Body of pancreas (tissue), 4 donors: ENCODE results near the gene SLC2A2. TPM values are rescaled to one million over a fixed set of nuclear protein-coding genes. Genes with fewer than 3 reads are reported as not detected.

Source experiments
- ATAC-seq: fragments of 150-250 bp; one replicate; pipeline ENCODE4 v1.9.1; 2016
- DNase-seq, 4 donors: peaks; one replicate each; pipeline ENCODE4 v3.0.0-alpha.2; 2019
- H3K27ac ChIP-seq, 4 donors: fragments of 200-600 bp; sonication (generic); 1 replicate in 3 of 4; 2 replicates in 1 of 4; pipeline versions ENCODE4 v1.5.1 to v1.6.1; 2016 to 2019; ENCODE audit warnings: mild to moderate bottlenecking in 1 of 4, mixed read lengths in 1 of 4, moderate library complexity in 1 of 4
- H3K27me3 ChIP-seq, 2 donors: fragments of 200-600 bp; sonication (generic); one replicate each; pipeline ENCODE4 v1.6.0; 2016; ENCODE audit warnings: mild to moderate bottlenecking in 1 of 2
- H3K36me3 ChIP-seq, 2 donors: fragments of 200-600 bp; sonication (generic); replicated peaks in 1 of 2; 2 replicates each; pipeline ENCODE4 v1.5.1; 2016; ENCODE audit warnings: low read depth in 2 of 2; ENCODE audit not compliant: insufficient read depth in 1 of 2
- H3K4me1 ChIP-seq: fragments of 200-600 bp; sonication (generic); one replicate; pipeline ENCODE4 v1.6.0; 2016
- H3K4me3 ChIP-seq, 2 donors: fragments of 200-600 bp; sonication (generic); 1 replicate in 1 of 2; 2 replicates in 1 of 2; pipeline ENCODE4 v1.5.1; 2016 to 2019
- H3K9me3 ChIP-seq, 3 donors: fragments of 200-600 bp; sonication (generic); 1 replicate in 2 of 3; 2 replicates in 1 of 3; pipeline ENCODE4 v1.5.1; 2016
- POLR2A ChIP-seq, 3 donors: fragments of 450-650 bp; IDR thresholded peaks; one replicate each; pipeline ENCODE4 v1.6.1; 2016; ENCODE audit warnings: antibody characterized with exemption in 3 of 3, mild to moderate bottlenecking in 2 of 3
- WGBS, 2 donors: methylation state at CpG; one replicate each; pipeline ENCODE4 v1.1.5; 2017; 5-methylcytosine and 5-hydroxymethylcytosine counted together
- intact Hi-C: fragments of 100-400 bp; cut with DNase I; formaldehyde crosslinking; loops from one replicate; pipeline ENCODE4 v1.15.1; 2023
- total RNA-seq, 2 donors: library from RNA; depleted of rRNA; stranded (reverse); fragments of >200 nt; gene quantifications; one replicate each; pipeline ENCODE4 v1.1.0, GENCODE V29; 2016
- TF ChIP-seq, protein P1 (sequence below), 7 experiments: fragments of 450-650 bp in 4 of 7; fragments of 200-600 bp in 3 of 7; sonication (generic) in 3 of 7; IDR thresholded peaks; one replicate each; pipeline ENCODE4 v1.5.1; 2016 to 2019; ENCODE audit warnings: antibody characterized with exemption in 7 of 7

SLC2A2 gene
- total RNA-seq, 2 donors from 2014 or later = 2.9 to 8.2 TPM

DNA sequence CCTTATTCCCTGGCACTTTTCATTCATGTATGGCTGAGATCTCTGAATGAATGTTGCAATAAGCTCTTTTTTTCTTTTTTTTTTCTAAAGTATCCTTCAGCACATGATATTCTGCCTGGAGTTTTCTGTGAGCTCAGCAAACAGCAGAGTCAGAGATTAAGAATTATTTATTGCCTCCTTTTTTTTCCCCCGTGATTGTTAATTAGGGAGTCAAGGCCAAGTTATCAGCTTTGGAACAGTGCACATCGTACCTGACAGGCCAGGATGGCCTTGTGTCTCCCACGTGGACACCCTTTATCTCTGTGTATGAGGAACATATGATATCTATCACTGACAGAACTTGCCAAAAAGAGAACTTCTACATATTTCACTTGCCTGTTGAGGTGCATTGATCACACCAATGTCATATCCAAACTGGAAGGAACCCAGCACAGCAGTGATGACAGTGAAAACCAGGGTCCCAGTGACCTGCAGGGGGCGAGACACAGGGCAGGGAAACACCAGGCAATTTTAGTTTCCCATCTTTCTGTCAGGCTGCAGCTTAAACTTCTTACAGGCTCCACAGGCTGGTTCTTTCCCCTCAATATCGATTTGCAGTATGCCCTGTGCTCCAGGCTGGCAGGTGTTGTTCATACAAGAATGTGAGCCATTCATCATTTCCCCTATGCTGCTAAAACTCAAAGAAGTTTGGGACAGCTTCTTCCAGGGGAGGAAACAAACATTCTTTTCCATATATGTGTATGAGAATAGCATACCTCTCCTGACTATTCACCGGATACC lies 8.2 kb downstream of the SLC2A2 start:
- TF ChIP-seq POLR2A (IDR thresholded peaks at IDR 0.05) = no peak
- TF ChIP-seq, protein P1, sequence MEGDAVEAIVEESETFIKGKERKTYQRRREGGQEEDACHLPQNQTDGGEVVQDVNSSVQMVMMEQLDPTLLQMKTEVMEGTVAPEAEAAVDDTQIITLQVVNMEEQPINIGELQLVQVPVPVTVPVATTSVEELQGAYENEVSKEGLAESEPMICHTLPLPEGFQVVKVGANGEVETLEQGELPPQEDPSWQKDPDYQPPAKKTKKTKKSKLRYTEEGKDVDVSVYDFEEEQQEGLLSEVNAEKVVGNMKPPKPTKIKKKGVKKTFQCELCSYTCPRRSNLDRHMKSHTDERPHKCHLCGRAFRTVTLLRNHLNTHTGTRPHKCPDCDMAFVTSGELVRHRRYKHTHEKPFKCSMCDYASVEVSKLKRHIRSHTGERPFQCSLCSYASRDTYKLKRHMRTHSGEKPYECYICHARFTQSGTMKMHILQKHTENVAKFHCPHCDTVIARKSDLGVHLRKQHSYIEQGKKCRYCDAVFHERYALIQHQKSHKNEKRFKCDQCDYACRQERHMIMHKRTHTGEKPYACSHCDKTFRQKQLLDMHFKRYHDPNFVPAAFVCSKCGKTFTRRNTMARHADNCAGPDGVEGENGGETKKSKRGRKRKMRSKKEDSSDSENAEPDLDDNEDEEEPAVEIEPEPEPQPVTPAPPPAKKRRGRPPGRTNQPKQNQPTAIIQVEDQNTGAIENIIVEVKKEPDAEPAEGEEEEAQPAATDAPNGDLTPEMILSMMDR (IDR thresholded peaks at IDR 0.05) = peak in 3 of 7 experiments; percentile 15 to 30 (median 20)
- Histone ChIP-seq H3K4me3 (no peak overlapping the region), H3K4me1 (peaks cover 9% of the 10 kb centered on the region), H3K27ac (peak overlapping the region in 3 of 4 donors; percentile 10 to 43 (median 12)), H3K9me3 (no peaks in the 10 kb centered on the region), H3K36me3 (no peaks in the 10 kb centered on the region), H3K27me3 (no peaks in the 10 kb centered on the region)
- ATAC-seq (peak; percentile 53), DNase-seq (peak in 3 of 4 donors; percentile 12 to 28 (median 12))
- intact Hi-C loops = no loop called here
- WGBS, 2 donors = 12 to 23% methylated on average over 6 of the region's 6 CpGs

DNA sequence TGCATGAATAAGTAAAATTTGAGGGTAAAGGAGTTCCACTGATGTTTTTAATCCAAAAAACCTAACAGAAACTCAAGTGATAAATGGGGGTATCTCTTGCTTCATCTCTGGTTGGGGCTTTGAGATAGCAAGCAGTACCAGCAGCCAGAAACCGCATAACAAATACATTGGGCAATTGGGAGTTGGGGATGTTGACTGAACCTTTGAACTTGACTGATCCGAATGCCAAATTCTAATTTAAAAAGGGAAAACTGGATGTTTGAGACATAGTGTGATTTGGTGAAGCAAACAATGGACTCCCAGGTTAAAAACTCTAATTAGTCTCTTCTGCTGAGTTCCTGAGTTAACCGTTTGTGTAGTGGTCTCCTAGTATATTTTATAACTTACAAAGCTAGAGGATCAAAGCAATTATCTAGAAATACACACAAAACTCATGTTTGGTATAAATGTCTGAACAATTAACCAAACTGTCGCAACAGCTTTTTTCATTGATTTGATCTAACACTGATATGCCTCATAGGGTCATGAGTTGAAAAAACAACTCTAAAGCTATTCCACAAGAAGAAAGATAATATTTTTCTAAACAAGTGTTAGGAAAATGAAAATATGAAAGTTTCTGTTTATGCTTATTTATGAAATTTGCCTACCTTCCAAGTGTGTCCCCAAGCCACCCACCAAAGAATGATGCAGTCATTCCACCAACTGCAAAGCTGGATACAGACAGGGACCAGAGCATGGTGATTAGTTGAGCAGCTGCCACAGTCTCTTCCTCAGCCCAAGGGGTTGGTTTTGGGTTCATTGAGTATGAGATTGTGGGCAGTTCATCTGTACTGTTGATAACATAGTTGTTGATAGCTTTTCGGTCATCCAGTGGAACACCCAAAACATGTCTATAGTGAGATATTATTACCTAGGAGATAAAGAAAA lies 12.4 kb downstream of the SLC2A2 start:
- Histone ChIP-seq H3K4me1 (peaks cover 9% of the 10 kb centered on the region), H3K9me3 (no peaks in the 10 kb centered on the region), H3K36me3 (no peaks in the 10 kb centered on the region), H3K4me3 (no peak overlapping the region), H3K27me3 (no peaks in the 10 kb centered on the region), H3K27ac (no peak overlapping the region)
- DNase-seq (no peak), ATAC-seq (no peak)
- WGBS, 2 donors = 61 to 64% methylated on average over 5 of the region's 5 CpGs
- intact Hi-C loops = no loop called here
- TF ChIP-seq, protein P1 (IDR thresholded peaks at IDR 0.05) = no peak
- TF ChIP-seq POLR2A (IDR thresholded peaks at IDR 0.05) = no peak

DNA sequence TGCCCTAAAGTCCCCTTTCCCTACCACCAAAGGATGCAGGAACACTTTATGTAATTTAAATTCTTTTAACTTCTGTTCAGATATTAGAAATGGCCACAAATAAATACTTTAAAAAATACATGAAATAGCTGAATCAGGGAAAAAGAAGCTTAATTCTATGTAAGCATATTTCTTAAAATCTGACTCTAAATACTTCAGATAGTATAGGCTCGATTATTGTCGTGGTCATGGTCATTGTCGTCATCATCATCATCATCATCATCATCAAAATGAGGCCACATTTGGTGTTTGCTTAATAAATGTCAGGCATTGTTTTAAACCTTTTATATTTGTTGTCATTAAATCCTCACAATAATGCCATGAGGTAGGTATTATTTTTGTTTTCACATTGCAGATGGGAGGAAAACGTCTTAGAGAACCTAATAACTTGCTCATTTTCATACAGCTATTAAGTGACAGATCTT lies 14.6 kb downstream of the SLC2A2 start:
- Histone ChIP-seq H3K4me3 (no peak overlapping the region), H3K27ac (no peak overlapping the region), H3K9me3 (no peaks in the 10 kb centered on the region), H3K36me3 (no peaks in the 10 kb centered on the region), H3K4me1 (no peaks in the 10 kb centered on the region), H3K27me3 (no peaks in the 10 kb centered on the region)
- no peak for ATAC-seq
- WGBS, 2 donors = 78 to 88% methylated on average over 4 of the region's 4 CpGs
- DNase-seq = no peak
- intact Hi-C loops = no loop called here
- no peak for TF ChIP-seq POLR2A (IDR thresholded peaks at IDR 0.05)
- TF ChIP-seq, protein P1 (IDR thresholded peaks at IDR 0.05) = no peak

DNA sequence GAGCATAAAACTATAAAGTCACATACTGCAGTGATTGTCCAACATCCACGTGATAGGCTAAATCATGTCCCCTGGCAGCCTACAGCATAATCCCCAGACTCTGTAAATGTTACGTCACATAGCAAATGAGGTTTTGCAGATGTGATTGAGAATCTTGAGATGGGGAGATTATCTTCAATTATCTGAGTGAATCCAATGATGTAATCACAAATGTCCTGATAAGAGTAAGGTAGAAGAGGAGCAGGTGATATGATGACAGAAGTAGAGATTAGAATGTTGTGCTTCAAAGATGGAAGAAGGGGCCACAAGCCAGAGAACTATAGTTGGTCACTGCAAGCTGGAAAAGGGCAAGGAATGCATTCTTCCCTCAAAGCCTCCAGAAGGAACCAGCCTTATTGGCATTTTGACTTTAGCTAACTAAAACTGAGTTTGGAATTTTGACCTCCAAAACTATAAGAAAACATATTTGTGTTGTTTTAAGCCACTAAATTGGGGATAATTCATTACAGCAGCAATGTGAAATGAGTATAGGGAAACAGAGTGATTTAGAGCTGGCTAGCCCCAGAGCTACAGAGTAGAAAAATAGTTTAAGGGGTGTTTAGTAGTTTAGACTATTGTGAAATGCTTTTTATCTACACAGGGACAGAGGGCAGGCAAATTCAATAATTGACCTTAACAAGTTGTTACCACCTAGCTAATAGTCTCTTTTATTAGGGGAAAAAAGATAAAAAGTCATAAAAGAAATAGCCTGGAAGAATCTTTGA lies 15.2 kb downstream of the SLC2A2 start:
- Histone ChIP-seq H3K4me1 (no peaks in the 10 kb centered on the region), H3K27me3 (no peaks in the 10 kb centered on the region), H3K36me3 (no peaks in the 10 kb centered on the region), H3K27ac (no peak overlapping the region), H3K4me3 (no peak overlapping the region), H3K9me3 (no peaks in the 10 kb centered on the region)
- no peak for DNase-seq
- TF ChIP-seq, protein P1 (IDR thresholded peaks at IDR 0.05) = no peak
- TF ChIP-seq POLR2A (IDR thresholded peaks at IDR 0.05) = no peak
- intact Hi-C loops = no loop called here
- WGBS, 2 donors = 70 to 81% methylated on average over 2 of the region's 2 CpGs
- no peak for ATAC-seq
